ENCODE results near the gene SPAG16. TPM values are rescaled to one million over a fixed set of nuclear protein-coding genes. Genes with fewer than 3 reads are reported as not detected.

The SPAG16 gene
- total RNA-seq, 1 experiment from 2014 or later: 13.0 TPM

GRCh38 chr2:213566846-213567245 is 282.6 kb downstream of the SPAG16 start:
- ATAC-seq (no peak), DNase-seq (ENCODE audit: low read depth, low spot score) (no peak)
- Histone ChIP-seq H3K36me3 (ENCODE audit: control insufficient read depth, insufficient read depth, low read length) (no peaks in the 10 kb centered on the region), H3K9me3 (ENCODE audit: control insufficient read depth, insufficient read depth, low read depth, low read length) (peaks cover 4% of the 10 kb centered on the region; the same call in 1 of the 2 replicates), H3K4me3 (ENCODE audit: low read depth in 2 of 2, low read length in 2 of 2) (no peak overlapping the region), H3K27me3 (ENCODE audit: control insufficient read depth, insufficient read depth, low read length) (no peaks in the 10 kb centered on the region), H3K27ac (ENCODE audit: low read length) (no peak overlapping the region), H3K4me1 (ENCODE audit: control insufficient read depth, insufficient read depth, low read length) (no peaks in the 10 kb centered on the region)
- no peak for TF ChIP-seq TCF7L2 (IDR thresholded peaks at IDR 0.05; ENCODE audit: low read depth, low read length)
- TF ChIP-seq SIN3A (IDR thresholded peaks at IDR 0.05; ENCODE audit: borderline replicate concordance, insufficient read depth, low read depth, low read length): no peak
- no peak for TF ChIP-seq POLR2AphosphoS5 (IDR thresholded peaks at IDR 0.05; ENCODE audit: low read depth, low read length)
- TF ChIP-seq, protein P1, sequence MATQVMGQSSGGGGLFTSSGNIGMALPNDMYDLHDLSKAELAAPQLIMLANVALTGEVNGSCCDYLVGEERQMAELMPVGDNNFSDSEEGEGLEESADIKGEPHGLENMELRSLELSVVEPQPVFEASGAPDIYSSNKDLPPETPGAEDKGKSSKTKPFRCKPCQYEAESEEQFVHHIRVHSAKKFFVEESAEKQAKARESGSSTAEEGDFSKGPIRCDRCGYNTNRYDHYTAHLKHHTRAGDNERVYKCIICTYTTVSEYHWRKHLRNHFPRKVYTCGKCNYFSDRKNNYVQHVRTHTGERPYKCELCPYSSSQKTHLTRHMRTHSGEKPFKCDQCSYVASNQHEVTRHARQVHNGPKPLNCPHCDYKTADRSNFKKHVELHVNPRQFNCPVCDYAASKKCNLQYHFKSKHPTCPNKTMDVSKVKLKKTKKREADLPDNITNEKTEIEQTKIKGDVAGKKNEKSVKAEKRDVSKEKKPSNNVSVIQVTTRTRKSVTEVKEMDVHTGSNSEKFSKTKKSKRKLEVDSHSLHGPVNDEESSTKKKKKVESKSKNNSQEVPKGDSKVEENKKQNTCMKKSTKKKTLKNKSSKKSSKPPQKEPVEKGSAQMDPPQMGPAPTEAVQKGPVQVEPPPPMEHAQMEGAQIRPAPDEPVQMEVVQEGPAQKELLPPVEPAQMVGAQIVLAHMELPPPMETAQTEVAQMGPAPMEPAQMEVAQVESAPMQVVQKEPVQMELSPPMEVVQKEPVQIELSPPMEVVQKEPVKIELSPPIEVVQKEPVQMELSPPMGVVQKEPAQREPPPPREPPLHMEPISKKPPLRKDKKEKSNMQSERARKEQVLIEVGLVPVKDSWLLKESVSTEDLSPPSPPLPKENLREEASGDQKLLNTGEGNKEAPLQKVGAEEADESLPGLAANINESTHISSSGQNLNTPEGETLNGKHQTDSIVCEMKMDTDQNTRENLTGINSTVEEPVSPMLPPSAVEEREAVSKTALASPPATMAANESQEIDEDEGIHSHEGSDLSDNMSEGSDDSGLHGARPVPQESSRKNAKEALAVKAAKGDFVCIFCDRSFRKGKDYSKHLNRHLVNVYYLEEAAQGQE (IDR thresholded peaks at IDR 0.05; ENCODE audit: insufficient read depth in 1 of 2, low read depth in 2 of 2, low read length in 1 of 2): no peak
- TF ChIP-seq, protein P2, sequence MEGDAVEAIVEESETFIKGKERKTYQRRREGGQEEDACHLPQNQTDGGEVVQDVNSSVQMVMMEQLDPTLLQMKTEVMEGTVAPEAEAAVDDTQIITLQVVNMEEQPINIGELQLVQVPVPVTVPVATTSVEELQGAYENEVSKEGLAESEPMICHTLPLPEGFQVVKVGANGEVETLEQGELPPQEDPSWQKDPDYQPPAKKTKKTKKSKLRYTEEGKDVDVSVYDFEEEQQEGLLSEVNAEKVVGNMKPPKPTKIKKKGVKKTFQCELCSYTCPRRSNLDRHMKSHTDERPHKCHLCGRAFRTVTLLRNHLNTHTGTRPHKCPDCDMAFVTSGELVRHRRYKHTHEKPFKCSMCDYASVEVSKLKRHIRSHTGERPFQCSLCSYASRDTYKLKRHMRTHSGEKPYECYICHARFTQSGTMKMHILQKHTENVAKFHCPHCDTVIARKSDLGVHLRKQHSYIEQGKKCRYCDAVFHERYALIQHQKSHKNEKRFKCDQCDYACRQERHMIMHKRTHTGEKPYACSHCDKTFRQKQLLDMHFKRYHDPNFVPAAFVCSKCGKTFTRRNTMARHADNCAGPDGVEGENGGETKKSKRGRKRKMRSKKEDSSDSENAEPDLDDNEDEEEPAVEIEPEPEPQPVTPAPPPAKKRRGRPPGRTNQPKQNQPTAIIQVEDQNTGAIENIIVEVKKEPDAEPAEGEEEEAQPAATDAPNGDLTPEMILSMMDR (IDR thresholded peaks at IDR 0.05): no peak
- in situ Hi-C loops (cut with HindIII; ENCODE audit: low pct_unique_long_range_greater_than_20kb, low sequenced_read_pairs): no loop called here
- intact Hi-C loops (cut with micrococcal nuclease; ENCODE audit: unreplicated experiment): no loop called here
- BruUV-seq (replicated peaks): no TSS peak
- CTCF ChIA-PET: no interaction called here
- POLR2A ChIA-PET: no interaction called here

DNA sequence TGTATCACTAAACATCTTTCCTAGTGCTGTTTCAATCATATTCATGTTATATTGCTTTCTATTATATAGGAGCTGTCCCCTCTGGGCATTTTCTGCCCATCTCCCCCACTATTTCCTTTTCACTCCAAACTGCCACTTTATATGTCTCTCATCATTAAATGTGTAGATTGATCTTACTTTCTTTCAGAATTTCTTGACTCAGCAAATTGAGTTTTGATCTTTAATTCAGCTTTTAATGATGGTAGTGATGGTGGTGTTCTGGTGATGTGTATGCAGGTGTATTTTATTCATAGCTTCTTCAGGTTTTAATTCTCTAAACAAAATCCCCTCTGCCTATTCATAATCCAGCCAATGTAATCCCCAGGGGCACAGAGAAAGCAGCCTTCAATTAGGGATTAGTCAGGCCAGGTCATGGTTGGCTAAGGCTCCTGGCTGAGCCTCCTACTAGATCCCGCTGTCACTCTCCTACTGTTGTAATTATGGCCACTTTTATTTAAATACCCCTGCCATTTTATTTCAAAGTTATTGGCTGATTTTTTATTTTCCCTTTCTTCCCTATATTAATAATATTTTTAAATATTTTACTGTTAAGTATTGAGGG is 325.4 kb downstream of the SPAG16 start:
- in situ Hi-C loops (cut with HindIII; ENCODE audit: low pct_unique_long_range_greater_than_20kb, low sequenced_read_pairs) (no loop called here), intact Hi-C loops (cut with micrococcal nuclease; ENCODE audit: unreplicated experiment) (no loop called here)
- no peak for ATAC-seq
- no TSS peak for BruUV-seq (replicated peaks)
- no peaks in the 10 kb centered on the region for H3K4me1 ChIP-seq (ENCODE audit: control insufficient read depth, insufficient read depth, low read length)
- H3K9me3 ChIP-seq (ENCODE audit: control insufficient read depth, insufficient read depth, low read depth, low read length): no peaks in the 10 kb centered on the region
- H3K4me3 ChIP-seq (ENCODE audit: low read depth in 2 of 2, low read length in 2 of 2): no peak overlapping the region
- ChIA-PET POLR2A (no interaction called here), CTCF (no interaction called here)
- TF ChIP-seq, protein P2 (IDR thresholded peaks at IDR 0.05): no peak
- TF ChIP-seq SIN3A (IDR thresholded peaks at IDR 0.05; ENCODE audit: borderline replicate concordance, insufficient read depth, low read depth, low read length) (no peak), TCF7L2 (IDR thresholded peaks at IDR 0.05; ENCODE audit: low read depth, low read length) (no peak), POLR2AphosphoS5 (IDR thresholded peaks at IDR 0.05; ENCODE audit: low read depth, low read length) (no peak)
- TF ChIP-seq, protein P1 (IDR thresholded peaks at IDR 0.05; ENCODE audit: insufficient read depth in 1 of 2, low read depth in 2 of 2, low read length in 1 of 2): no peak
- H3K27me3 ChIP-seq (ENCODE audit: control insufficient read depth, insufficient read depth, low read length): no peaks in the 10 kb centered on the region
- H3K27ac ChIP-seq (ENCODE audit: low read length): no peak overlapping the region
- H3K36me3 ChIP-seq (ENCODE audit: control insufficient read depth, insufficient read depth, low read length): no peaks in the 10 kb centered on the region
- DNase-seq (ENCODE audit: low read depth, low spot score): no peak

Measured in Panc1 (cell line).